ENCODE measurements around the gene CCDC33.

DNA sequence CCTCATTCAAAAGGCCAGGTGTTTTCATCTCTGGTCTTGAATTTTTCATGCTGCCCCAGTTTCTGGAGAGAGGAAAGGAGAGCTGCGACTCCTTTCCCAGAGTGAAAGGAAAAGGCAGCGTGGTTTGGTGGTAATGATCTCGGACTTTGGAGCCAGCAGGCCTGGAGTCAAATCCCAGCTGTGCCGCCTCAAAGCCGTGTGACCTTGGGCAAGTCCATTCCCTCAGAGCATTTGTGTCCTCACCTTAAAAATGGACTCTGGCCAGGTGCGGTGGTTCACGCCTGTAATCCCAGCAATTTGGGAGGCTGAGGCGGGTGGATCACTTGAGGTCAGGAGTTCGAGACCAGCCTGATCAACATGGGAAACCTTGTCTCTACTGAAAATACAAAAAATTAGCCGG, 4.7 kb upstream of the CCDC33 start:
- TF ChIP-seq POU6F1 (CRISPR knock-in tag; IDR thresholded peaks at IDR 0.05; ENCODE audit: borderline replicate concordance, low read depth) (no peak), TSHZ2 (CRISPR knock-in tag; IDR thresholded peaks at IDR 0.05) (no peak), PPARA (CRISPR knock-in tag; IDR thresholded peaks at IDR 0.05; ENCODE audit: borderline replicate concordance) (no peak), ZFP30 (CRISPR knock-in tag; IDR thresholded peaks at IDR 0.05) (no peak), TCF4 (CRISPR knock-in tag; IDR thresholded peaks at IDR 0.05; ENCODE audit: borderline replicate concordance) (no peak), CSDC2 (CRISPR knock-in tag; IDR thresholded peaks at IDR 0.05) (no peak), SNAI2 (CRISPR knock-in tag; IDR thresholded peaks at IDR 0.05) (no peak), ZNF565 (CRISPR knock-in tag; conservative IDR thresholded peaks at IDR 0.05; ENCODE audit: low read depth) (no peak), BACH2 (CRISPR knock-in tag; IDR thresholded peaks at IDR 0.05; ENCODE audit: borderline replicate concordance) (no peak), RARB (CRISPR knock-in tag; IDR thresholded peaks at IDR 0.05) (no peak)
- TF ChIP-seq, protein P1, sequence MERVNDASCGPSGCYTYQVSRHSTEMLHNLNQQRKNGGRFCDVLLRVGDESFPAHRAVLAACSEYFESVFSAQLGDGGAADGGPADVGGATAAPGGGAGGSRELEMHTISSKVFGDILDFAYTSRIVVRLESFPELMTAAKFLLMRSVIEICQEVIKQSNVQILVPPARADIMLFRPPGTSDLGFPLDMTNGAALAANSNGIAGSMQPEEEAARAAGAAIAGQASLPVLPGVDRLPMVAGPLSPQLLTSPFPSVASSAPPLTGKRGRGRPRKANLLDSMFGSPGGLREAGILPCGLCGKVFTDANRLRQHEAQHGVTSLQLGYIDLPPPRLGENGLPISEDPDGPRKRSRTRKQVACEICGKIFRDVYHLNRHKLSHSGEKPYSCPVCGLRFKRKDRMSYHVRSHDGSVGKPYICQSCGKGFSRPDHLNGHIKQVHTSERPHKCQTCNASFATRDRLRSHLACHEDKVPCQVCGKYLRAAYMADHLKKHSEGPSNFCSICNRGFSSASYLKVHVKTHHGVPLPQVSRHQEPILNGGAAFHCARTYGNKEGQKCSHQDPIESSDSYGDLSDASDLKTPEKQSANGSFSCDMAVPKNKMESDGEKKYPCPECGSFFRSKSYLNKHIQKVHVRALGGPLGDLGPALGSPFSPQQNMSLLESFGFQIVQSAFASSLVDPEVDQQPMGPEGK (CRISPR knock-in tag; IDR thresholded peaks at IDR 0.05; ENCODE audit: borderline replicate concordance), result no peak
- TF ChIP-seq, protein P2, sequence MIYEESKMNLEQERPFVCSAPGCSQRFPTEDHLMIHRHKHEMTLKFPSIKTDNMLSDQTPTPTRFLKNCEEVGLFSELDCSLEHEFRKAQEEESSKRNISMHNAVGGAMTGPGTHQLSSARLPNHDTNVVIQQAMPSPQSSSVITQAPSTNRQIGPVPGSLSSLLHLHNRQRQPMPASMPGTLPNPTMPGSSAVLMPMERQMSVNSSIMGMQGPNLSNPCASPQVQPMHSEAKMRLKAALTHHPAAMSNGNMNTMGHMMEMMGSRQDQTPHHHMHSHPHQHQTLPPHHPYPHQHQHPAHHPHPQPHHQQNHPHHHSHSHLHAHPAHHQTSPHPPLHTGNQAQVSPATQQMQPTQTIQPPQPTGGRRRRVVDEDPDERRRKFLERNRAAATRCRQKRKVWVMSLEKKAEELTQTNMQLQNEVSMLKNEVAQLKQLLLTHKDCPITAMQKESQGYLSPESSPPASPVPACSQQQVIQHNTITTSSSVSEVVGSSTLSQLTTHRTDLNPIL (CRISPR knock-in tag; IDR thresholded peaks at IDR 0.05; ENCODE audit: low read depth), result no peak
- TF ChIP-seq, protein P3, sequence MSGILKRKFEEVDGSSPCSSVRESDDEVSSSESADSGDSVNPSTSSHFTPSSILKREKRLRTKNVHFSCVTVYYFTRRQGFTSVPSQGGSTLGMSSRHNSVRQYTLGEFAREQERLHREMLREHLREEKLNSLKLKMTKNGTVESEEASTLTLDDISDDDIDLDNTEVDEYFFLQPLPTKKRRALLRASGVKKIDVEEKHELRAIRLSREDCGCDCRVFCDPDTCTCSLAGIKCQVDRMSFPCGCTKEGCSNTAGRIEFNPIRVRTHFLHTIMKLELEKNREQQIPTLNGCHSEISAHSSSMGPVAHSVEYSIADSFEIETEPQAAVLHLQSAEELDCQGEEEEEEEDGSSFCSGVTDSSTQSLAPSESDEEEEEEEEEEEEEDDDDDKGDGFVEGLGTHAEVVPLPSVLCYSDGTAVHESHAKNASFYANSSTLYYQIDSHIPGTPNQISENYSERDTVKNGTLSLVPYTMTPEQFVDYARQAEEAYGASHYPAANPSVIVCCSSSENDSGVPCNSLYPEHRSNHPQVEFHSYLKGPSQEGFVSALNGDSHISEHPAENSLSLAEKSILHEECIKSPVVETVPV (CRISPR knock-in tag; IDR thresholded peaks at IDR 0.05), result no peak

Data from SK-N-SH treated with all-trans-retinoic acid at 6 μM for 48 hours (cell line).